Measurements from ENCODE around the gene TRAF6. TPM values are rescaled to one million over a fixed set of nuclear protein-coding genes. Genes with fewer than 3 reads are reported as not detected.

TRAF6 gene
- total and polyA plus RNA-seq, 10 of the 15 experiments (the other 5 are each of a cell fraction or from before 2014, with no cell fraction given): 1.4 to 10.9 (median 7.0) TPM

DNA sequence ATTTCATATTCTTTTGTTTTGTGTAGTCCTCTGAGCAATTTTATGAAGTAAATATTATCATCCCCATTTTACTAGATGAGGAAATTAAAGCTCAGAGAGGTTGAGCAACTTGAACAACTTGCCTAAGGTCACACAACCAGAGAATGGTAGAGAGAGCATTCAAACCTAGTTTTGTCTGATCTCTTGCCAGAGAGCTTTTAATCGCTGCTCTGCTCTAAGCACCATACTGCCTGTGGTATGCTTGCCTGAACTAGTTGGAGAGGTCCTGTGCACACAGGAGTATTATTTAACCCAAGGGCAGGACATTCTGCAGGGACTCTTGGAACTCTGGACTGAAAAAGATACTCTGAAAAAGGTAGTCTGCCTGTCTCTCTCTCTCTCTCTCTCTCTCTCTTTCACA lies 38.5 kb downstream of the TRAF6 start:
- H3K79me2 ChIP-seq (ENCODE audit: control insufficient read depth, insufficient read depth, low read length): no peaks in the 10 kb centered on the region
- no peak overlapping the region for H3K4me2 ChIP-seq (ENCODE audit: control insufficient read depth, insufficient read depth)
- H3K4me1 ChIP-seq (ENCODE audit: control insufficient read depth, insufficient read depth, low read length): no peaks in the 10 kb centered on the region
- FAIRE-seq (no peak), ATAC-seq (no peak), DNase-seq (ENCODE audit: low read depth, low spot score) (no peak)
- no peaks in the 10 kb centered on the region for H3K36me3 ChIP-seq (ENCODE audit: control insufficient read depth in 2 of 2, insufficient read depth in 2 of 2, low read length in 1 of 2)
- no peak for TF ChIP-seq HCFC1 (IDR thresholded peaks at IDR 0.05; ENCODE audit: low read length)
- TF ChIP-seq, protein P1, sequence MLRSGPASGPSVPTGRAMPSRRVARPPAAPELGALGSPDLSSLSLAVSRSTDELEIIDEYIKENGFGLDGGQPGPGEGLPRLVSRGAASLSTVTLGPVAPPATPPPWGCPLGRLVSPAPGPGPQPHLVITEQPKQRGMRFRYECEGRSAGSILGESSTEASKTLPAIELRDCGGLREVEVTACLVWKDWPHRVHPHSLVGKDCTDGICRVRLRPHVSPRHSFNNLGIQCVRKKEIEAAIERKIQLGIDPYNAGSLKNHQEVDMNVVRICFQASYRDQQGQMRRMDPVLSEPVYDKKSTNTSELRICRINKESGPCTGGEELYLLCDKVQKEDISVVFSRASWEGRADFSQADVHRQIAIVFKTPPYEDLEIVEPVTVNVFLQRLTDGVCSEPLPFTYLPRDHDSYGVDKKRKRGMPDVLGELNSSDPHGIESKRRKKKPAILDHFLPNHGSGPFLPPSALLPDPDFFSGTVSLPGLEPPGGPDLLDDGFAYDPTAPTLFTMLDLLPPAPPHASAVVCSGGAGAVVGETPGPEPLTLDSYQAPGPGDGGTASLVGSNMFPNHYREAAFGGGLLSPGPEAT (IDR thresholded peaks at IDR 0.05; ENCODE audit: low read depth): no peak
- in situ Hi-C loops (cut with MboI) (loop anchor here (10.0 kb wide), 1 partner anchor 167 kb away; no protein-coding TSS in a partner anchor), intact Hi-C loops (cut with micrococcal nuclease; ENCODE audit: unreplicated experiment) (loop anchor here (10.0 kb wide), 1 partner anchor 63 kb away; no protein-coding TSS in a partner anchor)
- SMC1A ChIA-PET (ENCODE audit: uncharacterized antibody, unreplicated experiment): no interaction called here
- H3K27me3 ChIP-seq (replicated peaks in 1 of 2; ENCODE audit: control insufficient read depth in 2 of 2, insufficient read depth in 2 of 2, low read length in 1 of 2): peaks cover 0 to 4% of the 10 kb centered on the region in 2 experiments; a peak in 1 of 4 replicates
- H4K20me1 ChIP-seq (ENCODE audit: control insufficient read depth, insufficient read depth): no peaks in the 10 kb centered on the region
- BruUV-seq (replicated peaks): no TSS peak
- no peaks in the 10 kb centered on the region for H3K9me3 ChIP-seq (replicated peaks; ENCODE audit: control insufficient read depth, insufficient read depth, low read length)
- H3K27ac ChIP-seq (ENCODE audit: control insufficient read depth, insufficient read depth): no peak overlapping the region
- no peak overlapping the region for H2AFZ ChIP-seq (ENCODE audit: control insufficient read depth, low read depth, low read length)
- no peak overlapping the region for H3K4me3 ChIP-seq
- 100% methylated on average over 1 of the region's 1 CpG for WGBS (ENCODE audit: insufficient coverage, insufficient replicate concordance, low lambda C conversion rate, missing lambda C conversion rate)
- RAD21 ChIA-PET (ENCODE audit: unreplicated experiment): no interaction called here
- CTCF ChIA-PET: interaction anchor here (0.6 to 2.0 kb wide), 3 partner anchors 21 to 180 kb away, joined by 3 to 8 read pairs (median 4); no protein-coding TSS in a partner anchor
- no peak overlapping the region for H3K9ac ChIP-seq (ENCODE audit: control insufficient read depth, insufficient read depth, low read length)
- POLR2A ChIA-PET: no interaction called here
